Epithelial cell of esophagus (primary cell): ENCODE results near the gene ASXL1.

Source experiments
- DNase-seq: peaks from one replicate; pipeline ENCODE4 v3.0.0; 2010; ENCODE audit warnings: low read depth
- H3K4me3 ChIP-seq: 2 replicates; pipeline ENCODE4 v1.5.1; 2011; ENCODE audit warnings: mild to moderate bottlenecking, low read length, control low read depth
- TF ChIP-seq, protein P1 (sequence below): IDR thresholded peaks from 2 replicates; pipeline ENCODE4 v1.5.1; 2011; ENCODE audit warnings: low read depth, mild to moderate bottlenecking, low read length, control low read depth, inconsistent platforms; ENCODE audit not compliant: insufficient read depth; ENCODE audit errors: missing control alignments

Gene ASXL1

DNA sequence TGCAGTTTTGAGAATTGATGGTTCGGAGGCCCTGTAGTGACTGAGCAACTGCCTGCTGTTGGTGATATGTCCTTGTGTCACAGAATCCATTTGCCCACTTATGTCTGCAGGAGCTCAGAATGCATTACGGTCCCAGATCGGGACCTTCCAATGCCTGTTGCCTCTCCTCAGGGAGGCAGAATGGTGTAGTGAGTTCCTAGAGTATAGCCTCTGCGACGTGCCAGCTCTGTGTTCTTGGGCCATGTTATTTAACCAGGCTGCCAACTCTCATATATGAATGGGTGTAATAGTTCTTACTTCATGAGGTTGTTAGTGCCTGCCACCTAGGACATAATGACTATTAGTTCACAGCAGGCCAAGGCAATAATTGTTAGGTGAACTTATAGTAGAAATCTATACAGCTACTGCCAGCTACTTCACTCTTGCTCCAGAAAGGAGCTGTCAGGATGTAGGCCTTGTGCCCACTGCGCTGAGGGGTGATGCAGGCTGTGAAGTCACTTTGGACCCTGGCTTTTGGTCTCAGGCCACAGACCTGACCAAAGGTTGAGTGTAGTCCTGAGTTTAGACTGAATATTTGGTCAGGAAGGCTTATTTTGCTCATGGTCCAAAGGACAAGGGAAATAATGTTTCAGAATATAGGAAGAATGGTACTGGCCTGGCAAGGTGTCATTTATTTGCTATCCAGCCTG, 82.1 kb downstream of the ASXL1 start:
- DNase-seq, result no peak
- TF ChIP-seq, protein P1, sequence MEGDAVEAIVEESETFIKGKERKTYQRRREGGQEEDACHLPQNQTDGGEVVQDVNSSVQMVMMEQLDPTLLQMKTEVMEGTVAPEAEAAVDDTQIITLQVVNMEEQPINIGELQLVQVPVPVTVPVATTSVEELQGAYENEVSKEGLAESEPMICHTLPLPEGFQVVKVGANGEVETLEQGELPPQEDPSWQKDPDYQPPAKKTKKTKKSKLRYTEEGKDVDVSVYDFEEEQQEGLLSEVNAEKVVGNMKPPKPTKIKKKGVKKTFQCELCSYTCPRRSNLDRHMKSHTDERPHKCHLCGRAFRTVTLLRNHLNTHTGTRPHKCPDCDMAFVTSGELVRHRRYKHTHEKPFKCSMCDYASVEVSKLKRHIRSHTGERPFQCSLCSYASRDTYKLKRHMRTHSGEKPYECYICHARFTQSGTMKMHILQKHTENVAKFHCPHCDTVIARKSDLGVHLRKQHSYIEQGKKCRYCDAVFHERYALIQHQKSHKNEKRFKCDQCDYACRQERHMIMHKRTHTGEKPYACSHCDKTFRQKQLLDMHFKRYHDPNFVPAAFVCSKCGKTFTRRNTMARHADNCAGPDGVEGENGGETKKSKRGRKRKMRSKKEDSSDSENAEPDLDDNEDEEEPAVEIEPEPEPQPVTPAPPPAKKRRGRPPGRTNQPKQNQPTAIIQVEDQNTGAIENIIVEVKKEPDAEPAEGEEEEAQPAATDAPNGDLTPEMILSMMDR, result no peak
- no peak overlapping the region for H3K4me3 ChIP-seq

- DNase-seq, result no peak
- H3K4me3 ChIP-seq, result no peak overlapping the region
- TF ChIP-seq, protein P1, result no peak
Observed at GRCh38 chr20:32440758-32441078, 82.6 kb downstream of the ASXL1 start.

- DNase-seq, result no peak
- TF ChIP-seq, protein P1, result no peak
- no peak overlapping the region for H3K4me3 ChIP-seq
Observed at GRCh38 chr20:32441638-32442037, 83.5 kb downstream of the ASXL1 start.

GRCh38 chr20:32442630-32443373, 84.7 kb downstream of the ASXL1 start:
- TF ChIP-seq, protein P1, result no peak
- H3K4me3 ChIP-seq, result no peak overlapping the region
- peak; percentile 17 for DNase-seq

- H3K4me3 ChIP-seq, result no peak overlapping the region
- no peak for DNase-seq
- TF ChIP-seq, protein P1, result no peak
Observed at GRCh38 chr20:32443386-32443974, 85.3 kb downstream of the ASXL1 start.

- no peak overlapping the region for H3K4me3 ChIP-seq
- TF ChIP-seq, protein P1, result no peak
- no peak for DNase-seq
Observed at GRCh38 chr20:32444474-32445220, 86.5 kb downstream of the ASXL1 start.
